Left ventricle myocardium inferior (tissue), 1 donor: ENCODE results near the gene FAM240A. TPM values are rescaled to one million over a fixed set of nuclear protein-coding genes. Genes with fewer than 3 reads are reported as not detected.

Source experiments
- DNase-seq: peaks from one replicate; pipeline ENCODE4 v3.0.0-alpha.2; 2020
- H3K27ac ChIP-seq: fragments of 200-600 bp; replicated peaks from 2 replicates; pipeline ENCODE4 v1.8.0; 2021
- H3K27me3 ChIP-seq: fragments of 200-600 bp; 2 replicates; pipeline ENCODE4 v1.8.0; 2021; ENCODE audit warnings: low read depth
- H3K36me3 ChIP-seq: fragments of 200-600 bp; 2 replicates; pipeline ENCODE4 v1.8.0; 2021
- H3K4me1 ChIP-seq: fragments of 200-600 bp; 2 replicates; pipeline ENCODE4 v1.8.0; 2021
- H3K4me3 ChIP-seq: fragments of 200-600 bp; 2 replicates; pipeline ENCODE4 v1.8.0; 2021; ENCODE audit warnings: mild to moderate bottlenecking, moderate library complexity
- H3K9me3 ChIP-seq: fragments of 200-600 bp; replicated peaks from 2 replicates; pipeline ENCODE4 v1.8.0; 2021
- intact Hi-C: fragments of 100-400 bp; cut with micrococcal nuclease; formaldehyde crosslinking; loops from one replicate; pipeline ENCODE4 v1.11.0; 2022
- total RNA-seq: library from RNA; stranded (reverse); fragmentation: NEBNext Ultra II Directional; extraction: Animal tissue kit (Norgen Biotek cat#: 25700); gene quantifications from one replicate; pipeline ENCODE4 v1.2.1, GENCODE V29; 2021
- TF ChIP-seq, protein P1 (sequence below): fragments of 200-600 bp; IDR thresholded peaks from 2 replicates; pipeline ENCODE4 v1.8.0; 2021; ENCODE audit warnings: antibody characterized with exemption, mild to moderate bottlenecking, borderline replicate concordance
- donor health status: DM: no; HTN: yes; CAD: no; lungs with severe emphysema.

Gene FAM240A
- total RNA-seq, 1 donor from 2014 or later, result not detected

DNA sequence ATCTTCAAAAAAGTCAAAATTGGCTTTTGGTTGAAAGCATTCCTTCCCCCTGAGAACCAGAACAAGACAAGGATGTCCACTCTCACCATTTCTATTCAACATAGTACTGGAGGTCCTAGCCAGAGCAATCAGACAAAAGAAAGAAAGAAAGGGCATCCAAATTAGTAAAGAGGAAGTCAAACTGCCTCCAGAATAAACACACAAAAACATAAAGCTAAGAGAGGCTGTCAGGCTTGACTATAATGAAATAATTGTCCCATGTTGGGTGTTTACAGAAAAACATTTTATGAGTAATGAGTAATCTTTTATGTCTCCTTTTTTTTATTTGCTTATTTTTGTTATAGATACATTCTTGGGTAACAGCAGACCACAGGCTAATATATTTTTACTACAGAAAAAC, 18.3 kb upstream of the FAM240A start:
- Histone ChIP-seq H3K27me3 (no peaks in the 10 kb centered on the region), H3K36me3 (no peaks in the 10 kb centered on the region), H3K4me3 (no peak overlapping the region), H3K9me3 (peaks cover 7% of the 10 kb centered on the region), H3K4me1 (no peaks in the 10 kb centered on the region), H3K27ac (no peak overlapping the region)
- DNase-seq, result no peak
- TF ChIP-seq, protein P1, sequence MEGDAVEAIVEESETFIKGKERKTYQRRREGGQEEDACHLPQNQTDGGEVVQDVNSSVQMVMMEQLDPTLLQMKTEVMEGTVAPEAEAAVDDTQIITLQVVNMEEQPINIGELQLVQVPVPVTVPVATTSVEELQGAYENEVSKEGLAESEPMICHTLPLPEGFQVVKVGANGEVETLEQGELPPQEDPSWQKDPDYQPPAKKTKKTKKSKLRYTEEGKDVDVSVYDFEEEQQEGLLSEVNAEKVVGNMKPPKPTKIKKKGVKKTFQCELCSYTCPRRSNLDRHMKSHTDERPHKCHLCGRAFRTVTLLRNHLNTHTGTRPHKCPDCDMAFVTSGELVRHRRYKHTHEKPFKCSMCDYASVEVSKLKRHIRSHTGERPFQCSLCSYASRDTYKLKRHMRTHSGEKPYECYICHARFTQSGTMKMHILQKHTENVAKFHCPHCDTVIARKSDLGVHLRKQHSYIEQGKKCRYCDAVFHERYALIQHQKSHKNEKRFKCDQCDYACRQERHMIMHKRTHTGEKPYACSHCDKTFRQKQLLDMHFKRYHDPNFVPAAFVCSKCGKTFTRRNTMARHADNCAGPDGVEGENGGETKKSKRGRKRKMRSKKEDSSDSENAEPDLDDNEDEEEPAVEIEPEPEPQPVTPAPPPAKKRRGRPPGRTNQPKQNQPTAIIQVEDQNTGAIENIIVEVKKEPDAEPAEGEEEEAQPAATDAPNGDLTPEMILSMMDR, result no peak
- intact Hi-C loops, result no loop called here

DNA sequence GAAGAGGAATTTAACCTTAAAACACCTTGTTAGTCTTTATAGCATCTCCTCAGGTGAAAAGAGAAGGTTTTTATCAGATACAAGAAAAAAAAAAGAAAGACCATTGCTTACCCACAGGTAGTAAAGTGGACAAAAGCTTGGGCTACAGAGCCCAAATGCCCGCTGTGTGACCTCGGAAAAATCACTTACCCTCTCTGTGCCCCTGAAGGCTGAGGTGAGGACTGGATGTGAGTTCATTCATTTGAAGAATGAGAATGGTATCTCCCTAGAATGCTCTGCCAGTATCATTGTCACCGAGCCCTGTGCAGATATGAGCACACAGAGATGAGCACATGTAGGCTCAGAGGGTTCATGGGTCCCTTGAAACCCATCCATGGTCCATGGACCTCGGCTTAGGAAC, 17.6 kb upstream of the FAM240A start:
- H3K9me3 ChIP-seq, result peaks cover 7% of the 10 kb centered on the region
- H3K4me1 ChIP-seq, result no peaks in the 10 kb centered on the region
- no peak overlapping the region for H3K27ac ChIP-seq
- DNase-seq, result no peak
- intact Hi-C loops, result no loop called here
- no peaks in the 10 kb centered on the region for H3K36me3 ChIP-seq
- no peaks in the 10 kb centered on the region for H3K27me3 ChIP-seq
- H3K4me3 ChIP-seq, result no peak overlapping the region
- TF ChIP-seq, protein P1, result no peak

- no peak for DNase-seq
- H3K4me3 ChIP-seq, result no peak overlapping the region
- H3K9me3 ChIP-seq, result peaks cover 7% of the 10 kb centered on the region
- no peaks in the 10 kb centered on the region for H3K27me3 ChIP-seq
- intact Hi-C loops, result no loop called here
- no peak overlapping the region for H3K27ac ChIP-seq
- H3K4me1 ChIP-seq, result no peaks in the 10 kb centered on the region
- no peaks in the 10 kb centered on the region for H3K36me3 ChIP-seq
- TF ChIP-seq, protein P1, result no peak
These were observed 16.5 kb upstream of the FAM240A start for GRCh38 chr3:46595819-46596314.

- Histone ChIP-seq H3K9me3 (no peaks in the 10 kb centered on the region), H3K27ac (no peak overlapping the region), H3K4me3 (no peak overlapping the region), H3K36me3 (no peaks in the 10 kb centered on the region), H3K4me1 (no peaks in the 10 kb centered on the region), H3K27me3 (no peaks in the 10 kb centered on the region)
- TF ChIP-seq, protein P1, result no peak
- intact Hi-C loops, result no loop called here
- DNase-seq, result no peak
These were observed 12.7 kb upstream of the FAM240A start for GRCh38 chr3:46599590-46599989.

DNA sequence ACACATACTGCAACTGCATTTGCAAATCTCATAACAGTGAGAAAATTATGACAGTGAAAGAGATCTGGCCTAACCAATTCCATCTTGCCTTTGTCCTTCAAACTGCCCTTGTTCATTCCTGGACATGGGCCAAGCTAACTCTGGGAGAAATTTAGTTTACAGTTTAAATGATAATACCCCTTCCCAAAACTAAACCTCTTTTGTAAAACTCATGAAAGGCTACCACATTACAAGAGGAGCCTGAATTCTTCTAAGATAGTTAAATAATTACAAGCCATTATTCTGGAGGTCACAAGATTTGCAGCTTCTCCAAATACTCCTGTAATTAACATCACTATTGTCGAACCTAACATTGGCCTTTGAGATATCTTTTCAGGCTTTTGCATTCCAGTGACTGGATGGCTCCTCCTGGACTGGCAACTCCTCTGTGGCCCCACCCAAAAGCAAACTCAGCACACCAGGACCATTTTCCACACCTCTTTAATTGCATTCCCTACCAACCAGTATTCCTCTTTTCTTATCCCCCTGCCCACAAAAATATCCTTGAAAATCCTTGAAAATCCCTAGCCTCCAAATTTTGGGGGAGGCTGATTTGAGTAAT, 8.8 kb upstream of the FAM240A start:
- TF ChIP-seq, protein P1, result no peak
- H3K4me1 ChIP-seq, result no peaks in the 10 kb centered on the region
- no peaks in the 10 kb centered on the region for H3K9me3 ChIP-seq
- intact Hi-C loops, result no loop called here
- no peaks in the 10 kb centered on the region for H3K27me3 ChIP-seq
- no peak for DNase-seq
- no peaks in the 10 kb centered on the region for H3K36me3 ChIP-seq
- no peak overlapping the region for H3K27ac ChIP-seq
- no peak overlapping the region for H3K4me3 ChIP-seq
